GM18867 (cell line): ENCODE measurements around the gene DNER.
"Not testable (repeated sequence)": the region's sequence is repeated elsewhere in the genome, so short reads cannot be mapped to it uniquely, and the experiment has no call there.

ENCODE experiments used
- ATAC-seq: cut with Tn5 transposase; IDR thresholded peaks from one replicate; pipeline ENCODE4 v1.9.1; 2021; ENCODE audit warnings: mild to moderate bottlenecking, moderate library complexity; ENCODE audit not compliant: unreplicated experiment

DNER gene

DNA sequence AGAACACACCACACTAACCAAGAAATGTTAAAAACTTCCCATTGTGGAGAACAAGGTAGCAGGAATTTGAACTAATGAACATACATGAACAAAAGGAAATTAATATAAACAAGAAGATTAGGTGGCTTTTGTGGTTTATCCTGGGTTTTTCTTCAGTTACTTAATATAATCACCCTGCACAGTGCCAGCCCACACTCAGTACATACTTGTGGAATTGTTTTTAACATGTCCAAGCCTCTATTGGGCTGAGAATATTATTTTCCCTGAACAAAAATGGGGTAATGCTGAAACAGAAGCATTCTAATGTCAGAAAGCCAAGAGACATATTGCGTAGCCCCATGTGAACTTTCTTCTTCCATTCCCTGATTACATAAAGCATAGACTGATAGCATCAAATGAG lies 202.8 kb downstream of the DNER start:
- no peak for ATAC-seq

DNA sequence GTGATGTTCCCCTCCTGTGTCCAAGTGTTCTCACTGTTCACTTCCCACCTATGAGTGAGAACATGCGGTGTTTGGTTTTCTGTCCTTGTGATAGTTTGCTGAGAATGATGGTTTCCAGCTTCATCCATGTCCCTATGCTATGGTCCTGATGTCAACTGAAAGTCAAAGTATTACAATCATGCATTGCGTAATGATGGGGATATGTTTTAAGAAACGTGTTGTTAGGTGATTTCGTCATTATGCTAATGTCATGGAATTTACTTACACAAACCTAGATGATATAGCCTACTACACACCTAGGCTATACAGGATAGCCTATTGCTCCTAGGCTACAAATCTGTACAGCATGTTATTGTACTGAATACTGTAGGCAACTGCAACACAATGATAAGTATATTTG lies 207.7 kb downstream of the DNER start:
- ATAC-seq, result not testable (repeated sequence)

DNA sequence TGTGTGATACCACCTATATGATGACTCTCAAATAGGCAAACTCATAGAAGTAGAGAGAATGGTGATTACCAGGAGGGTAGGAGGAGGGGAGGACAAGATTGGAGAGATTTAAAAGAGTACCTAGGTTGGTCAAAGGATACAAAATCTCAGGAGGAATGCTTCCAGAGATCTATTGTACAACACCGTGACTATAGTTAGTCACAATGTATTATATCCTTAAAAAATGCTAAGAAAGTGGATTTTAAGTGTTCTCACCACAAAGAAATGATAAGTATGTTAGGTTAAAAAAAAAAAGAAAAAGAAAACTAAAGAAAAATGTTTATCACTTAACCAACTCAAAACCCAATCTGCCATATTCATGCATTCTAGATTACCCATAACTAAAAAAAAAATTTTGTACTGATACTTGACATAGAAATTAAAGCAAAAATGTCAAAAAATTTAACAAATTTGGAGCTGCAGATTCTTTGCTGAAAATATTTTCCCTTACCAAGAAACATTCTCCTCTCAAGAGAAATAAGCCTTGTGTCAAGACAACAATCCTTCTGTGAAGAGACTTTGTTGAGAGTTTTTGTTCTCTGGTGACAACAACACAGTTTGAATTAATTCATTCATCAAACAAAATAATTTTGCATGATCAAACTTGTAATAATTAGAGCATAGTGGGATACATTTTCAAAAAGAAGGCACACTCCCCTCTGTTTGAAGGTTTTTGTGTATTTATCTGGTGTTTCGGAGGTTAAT lies 213.1 kb downstream of the DNER start:
- ATAC-seq, result no peak

DNA sequence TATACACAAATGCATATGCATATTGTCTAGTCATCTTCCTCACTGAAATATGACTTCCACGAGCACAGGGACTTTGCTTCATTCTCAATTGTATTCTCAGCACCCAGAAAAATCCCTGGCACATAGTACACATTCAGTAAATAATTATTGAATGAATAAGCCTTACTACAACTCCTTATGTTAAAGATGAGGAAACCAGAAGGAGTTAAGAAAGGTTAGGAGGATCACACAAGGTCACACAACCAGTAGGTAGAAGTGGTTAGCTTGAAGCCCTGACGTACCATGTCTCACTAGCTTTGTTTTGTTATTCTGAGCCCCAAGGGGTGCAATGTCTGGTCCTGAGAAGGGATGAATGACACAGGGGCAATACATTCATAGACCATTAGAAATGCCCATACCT lies 222.3 kb downstream of the DNER start:
- ATAC-seq, result no peak

DNA sequence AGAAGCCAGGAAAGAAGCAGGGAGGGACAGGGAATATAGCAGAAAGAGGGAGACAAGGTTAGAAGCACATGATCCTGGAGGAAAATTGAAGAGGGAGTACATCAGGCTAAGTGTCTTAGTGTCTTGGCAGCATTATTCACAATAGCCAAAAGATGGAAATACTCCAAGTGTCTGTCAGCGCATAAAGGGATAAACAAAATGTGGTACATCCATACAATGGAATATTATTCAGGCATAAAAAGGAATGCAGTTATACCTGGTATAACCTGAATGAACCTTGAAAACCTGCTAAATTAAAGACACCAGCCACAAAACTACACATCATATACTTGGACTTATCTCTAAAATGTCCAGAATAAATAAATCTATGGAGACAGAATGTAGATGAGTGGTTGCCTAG lies 224.2 kb downstream of the DNER start:
- no peak for ATAC-seq

DNA sequence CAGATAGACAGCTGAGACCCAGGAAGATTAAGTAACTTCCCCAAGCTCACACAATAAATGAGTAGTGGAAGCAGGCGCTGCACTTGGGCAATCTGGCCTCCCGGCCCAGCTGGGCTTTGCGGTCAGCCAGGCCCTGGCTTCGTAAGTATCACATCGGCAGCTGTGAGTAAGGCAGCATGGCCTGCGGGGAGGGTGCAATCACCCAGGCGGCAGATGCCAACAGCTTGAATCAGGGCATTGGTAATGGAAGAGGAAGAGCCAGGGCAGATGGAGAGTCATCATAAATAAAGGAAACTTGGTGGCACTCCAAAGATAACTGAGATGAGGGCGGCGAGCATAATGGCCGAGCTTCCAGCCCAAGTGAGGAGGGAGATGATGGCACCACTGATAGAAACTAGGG lies 225.3 kb downstream of the DNER start:
- ATAC-seq, result no peak

DNA sequence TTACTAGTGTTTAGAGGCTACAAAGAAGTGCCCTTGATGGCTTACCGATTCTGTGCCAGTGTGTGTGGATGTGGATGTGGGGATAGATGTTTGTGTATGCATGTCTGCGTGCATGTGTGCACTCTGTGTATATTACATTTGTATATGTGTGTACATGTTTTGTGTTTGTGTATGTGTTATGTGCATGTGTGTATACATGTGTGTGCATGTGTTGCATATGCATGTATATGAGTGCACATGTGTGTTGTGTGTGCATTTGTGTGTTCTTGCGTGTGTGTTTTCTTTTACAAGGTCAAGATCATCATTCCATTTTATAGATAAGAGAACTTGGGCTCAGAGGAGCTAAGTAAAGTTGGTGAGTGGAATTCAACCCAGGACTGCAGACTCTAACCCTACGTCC lies 226.1 kb downstream of the DNER start:
- no peak for ATAC-seq

DNA sequence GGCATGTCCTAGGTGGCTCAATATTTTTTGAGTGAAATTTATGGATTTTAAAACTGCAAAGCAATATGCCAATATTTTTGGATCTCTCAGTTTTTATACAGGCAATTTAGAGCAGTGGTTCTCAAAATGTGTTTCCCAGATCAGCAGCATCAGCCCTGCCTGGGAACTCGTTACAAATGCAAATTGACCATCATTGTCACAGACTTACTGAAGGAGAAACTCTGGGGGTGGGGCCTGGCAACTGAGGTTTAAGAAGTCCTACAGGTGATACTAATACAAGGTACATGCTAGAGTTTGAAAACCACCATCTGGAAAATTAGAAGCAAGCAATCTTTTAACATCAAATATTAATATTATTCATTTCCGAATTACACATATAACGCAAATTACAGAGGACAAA lies 227.7 kb downstream of the DNER start:
- ATAC-seq, result no peak

DNA sequence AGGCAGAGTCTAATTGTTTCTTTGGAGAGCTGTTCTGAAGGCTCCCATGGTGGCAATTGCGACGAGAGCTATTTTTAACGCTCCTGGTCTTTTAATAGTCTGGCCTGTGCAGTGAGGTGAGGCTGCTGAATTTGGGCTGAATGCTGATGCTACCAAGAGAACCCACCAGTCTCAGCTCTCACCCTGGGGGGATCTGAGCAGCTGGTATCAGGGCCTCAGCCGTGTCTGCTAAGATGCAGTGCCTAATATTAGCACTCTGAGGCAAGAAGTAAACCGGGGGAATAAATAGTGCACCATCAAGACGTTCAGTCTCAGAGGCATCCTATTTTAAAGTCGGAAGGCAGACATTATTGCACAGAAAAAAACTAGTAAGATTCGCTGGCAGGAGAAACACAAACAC lies 228.5 kb downstream of the DNER start:
- no peak for ATAC-seq

DNA sequence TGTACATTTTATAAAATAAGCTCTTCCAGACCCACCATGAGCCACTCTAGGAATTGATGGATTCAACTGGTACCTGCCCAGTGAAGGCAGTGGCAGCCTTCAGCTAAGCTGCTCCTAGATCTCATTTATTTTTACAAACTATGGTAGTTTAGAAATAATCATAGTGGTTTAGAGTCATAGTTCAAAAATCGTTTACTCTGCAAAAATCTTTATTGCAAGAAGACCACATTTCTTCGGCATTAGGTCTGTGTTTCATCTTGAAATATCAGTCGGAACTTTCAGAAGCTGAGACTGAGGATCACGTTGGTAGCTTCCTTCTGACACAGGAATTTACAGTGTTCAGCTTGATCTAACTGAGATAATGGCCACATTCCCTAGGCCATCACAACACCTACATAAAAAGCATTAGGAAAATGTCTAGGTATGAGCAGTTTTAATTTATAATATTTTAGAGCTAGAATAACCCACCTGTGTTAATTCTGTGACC lies 237.0 kb downstream of the DNER start:
- ATAC-seq, result no peak

DNA sequence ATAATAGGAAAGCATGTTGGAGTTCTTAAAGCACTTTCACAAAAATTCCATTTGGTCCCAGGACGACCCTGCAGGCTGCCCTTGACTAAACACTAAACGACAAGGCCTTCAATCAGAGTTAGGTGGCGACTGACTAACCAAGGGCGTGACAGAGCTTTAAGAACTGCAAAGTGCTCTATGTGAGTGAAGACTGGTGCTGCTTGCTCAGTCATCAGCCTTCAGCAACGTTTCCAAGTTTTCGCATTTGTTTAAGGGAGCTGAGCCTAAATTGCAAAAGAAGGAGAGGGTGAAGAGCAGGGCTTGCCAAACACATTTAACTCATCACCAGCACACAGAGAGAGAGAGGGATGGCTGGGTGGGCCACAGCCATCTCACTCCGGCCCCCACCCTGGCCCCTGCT lies 238.6 kb downstream of the DNER start:
- ATAC-seq, result no peak

DNA sequence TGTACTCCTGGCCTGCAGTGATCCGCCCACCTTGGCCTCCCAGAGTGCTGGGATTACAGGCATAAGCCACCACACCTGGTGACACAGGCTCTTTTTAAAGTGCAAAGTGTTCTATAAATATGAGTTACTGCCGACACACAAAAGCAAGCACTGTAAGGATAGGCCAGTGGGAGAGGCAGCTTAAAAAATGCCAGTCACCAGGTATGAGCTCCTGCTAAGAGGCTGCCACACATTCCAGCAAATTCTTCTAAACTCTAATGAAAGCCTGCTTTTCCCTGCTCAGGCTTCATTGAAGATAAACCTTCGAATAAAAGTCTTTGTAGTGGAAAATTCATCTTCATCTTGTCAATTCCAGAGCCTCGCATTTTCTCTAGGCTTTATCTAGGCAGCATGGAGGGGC lies 240.2 kb downstream of the DNER start:
- ATAC-seq, result no peak

DNA sequence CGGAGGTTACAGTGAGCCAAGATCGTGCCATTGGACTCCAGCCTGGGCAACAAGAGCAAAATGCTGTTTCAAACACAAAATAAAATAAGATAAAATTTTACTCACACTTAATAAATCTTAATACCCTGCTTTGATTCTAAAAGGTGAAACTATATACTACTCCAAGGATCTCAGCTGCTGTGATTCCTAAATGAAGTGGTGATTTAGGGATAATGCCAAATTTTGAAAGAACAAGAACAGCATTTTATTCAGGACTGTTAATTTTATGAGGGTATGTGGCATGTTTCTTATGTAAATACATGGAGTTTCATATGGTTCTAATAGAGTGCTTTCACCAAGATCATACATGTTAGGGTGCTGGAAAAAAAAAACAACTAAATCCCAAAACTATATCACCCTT lies 243.6 kb downstream of the DNER start:
- ATAC-seq, result no peak

DNA sequence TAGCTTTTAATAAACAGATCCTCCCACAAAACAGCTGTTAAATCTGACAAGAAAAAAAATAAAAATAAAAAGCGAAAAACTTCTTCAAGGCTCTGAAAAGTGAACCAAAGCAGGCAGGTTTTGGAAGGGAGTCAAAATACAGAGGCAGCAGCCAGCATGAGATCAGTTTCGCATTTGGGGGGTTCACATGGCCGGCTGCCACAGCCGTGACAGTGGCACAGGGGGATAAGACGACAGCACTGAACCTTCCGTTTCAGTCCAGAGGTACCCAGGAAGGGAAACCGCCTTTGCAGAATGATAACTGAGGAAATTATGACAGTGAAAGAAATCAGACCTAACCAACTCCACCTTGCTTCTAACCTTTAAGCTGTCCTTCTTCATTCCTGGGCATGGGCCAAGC lies 246.6 kb downstream of the DNER start:
- no peak for ATAC-seq

DNA sequence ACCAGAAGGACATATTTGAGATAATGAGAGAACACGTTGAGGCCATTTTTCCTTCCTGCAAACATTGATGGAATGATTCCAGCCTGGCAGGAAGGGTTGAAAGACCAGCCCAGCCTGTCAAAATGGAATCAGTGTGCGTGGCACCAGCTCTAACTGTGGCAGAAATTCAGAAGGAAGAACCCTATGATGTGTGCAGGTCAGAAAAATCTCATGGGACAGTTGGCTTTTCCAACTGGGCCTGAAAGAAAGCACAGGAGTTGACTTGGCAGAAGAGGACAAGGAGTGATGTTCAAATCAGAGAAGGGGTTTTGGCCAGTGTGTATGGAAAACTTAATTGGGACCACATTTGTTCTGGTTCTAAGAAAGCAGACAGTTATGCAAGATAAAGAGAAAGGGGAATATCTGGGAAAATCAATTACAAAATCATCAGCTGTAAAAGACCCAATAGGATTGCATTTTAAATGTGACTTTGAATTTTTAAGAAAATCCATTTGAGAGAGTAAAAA lies 250.5 kb downstream of the DNER start:
- no peak for ATAC-seq

DNA sequence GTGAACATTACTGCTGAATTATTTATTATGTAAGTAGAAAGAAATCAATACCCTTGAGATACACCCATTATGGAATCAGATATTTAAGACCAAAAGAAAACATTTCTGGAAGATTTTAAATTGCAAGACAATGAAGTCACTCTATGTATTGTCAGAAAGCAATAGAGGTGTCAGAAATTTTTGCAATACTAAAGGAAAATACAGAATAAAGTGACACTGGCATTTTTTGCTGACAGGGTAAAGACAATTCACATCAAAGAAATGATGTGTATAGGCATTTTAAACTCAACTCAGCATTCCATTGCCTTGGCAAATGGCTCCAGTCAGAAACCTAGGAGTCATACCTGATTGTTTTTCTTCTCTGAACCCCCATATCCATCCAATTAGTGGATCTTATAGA lies 252.2 kb downstream of the DNER start:
- ATAC-seq, result no peak

DNA sequence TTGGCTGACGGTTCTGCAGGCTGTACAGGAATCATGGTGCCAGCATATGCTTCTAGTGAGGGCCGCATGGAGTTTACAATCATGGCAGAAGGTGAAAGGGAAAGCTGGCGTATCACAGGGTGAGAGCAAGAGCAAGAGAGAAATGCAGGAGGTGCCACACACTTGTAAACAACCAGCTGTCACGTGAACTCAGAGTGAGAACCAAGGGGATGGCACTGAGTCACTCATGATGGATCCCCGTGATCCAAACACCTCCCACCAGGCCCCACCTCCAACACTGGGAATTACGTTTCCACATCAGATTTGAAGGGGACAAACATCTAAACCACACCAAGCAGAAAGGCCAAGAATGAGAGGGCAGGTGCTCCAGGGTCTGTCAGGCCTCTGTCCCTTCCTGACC lies 258.3 kb downstream of the DNER start:
- ATAC-seq, result no peak

DNA sequence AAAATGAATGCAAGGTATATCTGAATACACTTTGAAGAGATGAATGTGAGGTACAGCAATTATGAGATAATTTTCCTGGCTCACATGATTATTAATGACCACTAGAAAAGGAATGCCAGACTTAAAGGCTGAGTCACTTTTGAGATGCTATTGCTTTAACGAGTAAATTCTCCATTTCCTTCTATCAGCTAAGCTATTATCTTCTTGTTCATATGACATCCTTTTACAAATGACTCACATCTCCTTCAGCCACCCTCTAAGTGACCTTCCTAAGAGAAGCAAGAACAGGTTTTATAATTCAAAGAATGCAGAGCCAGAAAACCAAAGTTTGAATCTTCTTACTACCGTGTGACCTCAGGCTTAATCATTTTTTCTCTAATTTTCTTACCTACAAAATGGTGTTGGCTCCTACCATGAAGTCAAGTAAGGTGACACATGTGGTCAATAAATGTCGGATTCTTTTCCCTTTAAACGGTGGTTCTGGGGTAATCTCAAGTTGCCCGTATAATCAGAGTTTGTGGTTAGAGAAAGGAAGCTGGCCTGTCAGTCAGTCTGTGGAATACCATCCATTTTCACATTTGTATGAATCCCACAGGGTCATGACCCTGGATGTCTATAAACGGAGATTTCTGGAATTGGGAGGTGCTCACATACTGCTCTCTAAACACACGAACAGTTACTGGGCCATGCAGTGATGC lies 259.3 kb downstream of the DNER start:
- ATAC-seq, result no peak

DNA sequence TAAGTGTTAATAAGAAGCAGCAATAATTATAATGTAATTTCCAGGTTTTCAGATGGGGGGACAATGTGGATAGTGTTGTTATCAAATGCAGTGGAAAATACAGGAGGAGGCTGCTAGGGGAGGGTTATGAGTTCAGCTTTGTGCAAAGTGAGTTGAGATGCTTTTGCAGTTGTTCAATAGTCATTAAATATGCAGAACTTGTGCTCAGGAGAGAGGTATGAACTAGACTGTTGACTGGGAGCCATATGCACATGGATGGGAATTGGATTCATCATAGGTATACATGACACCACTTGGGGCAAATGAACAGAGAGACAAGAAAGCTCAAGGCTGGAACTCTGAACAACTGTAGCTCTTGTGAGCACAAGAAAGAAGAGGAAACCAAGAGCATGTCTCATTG lies 261.1 kb downstream of the DNER start:
- ATAC-seq, result no peak

DNA sequence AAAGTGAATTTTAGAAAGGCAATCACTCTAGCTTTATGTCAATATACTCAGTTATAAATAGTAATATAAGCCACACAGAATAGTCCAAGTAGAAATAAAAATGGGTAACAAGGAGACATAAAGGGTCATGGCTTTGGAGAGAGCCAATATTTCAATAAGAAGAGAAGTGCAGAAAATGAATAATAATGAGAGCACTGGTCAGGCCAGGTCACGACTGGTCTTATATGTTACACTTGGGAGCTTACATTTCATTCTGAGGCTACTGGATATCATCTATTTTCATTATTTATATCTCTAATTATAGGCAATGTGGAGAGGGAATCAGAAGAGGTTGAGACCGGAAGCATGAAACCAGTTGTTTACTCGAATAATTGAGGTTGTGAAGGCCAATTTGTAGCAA lies 262.5 kb downstream of the DNER start:
- ATAC-seq, result no peak

DNA sequence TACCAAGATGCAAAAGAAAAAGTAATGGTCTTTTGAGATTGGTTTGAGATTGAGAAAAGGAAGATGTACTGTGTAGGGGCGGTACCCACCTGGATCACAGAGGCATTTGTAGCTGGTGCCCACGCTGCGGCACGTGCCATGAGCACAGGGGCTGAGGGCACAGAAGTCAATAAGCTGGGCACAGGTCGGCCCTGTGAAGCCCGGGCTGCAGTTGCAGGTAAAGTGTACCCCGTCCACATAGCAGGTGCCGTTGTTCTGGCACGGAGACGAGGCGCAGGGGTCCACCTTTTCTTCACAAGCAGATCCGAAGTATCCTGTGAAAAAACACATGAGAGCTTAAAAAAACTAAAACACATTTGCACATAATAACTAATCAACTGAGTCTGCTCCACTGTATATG lies 267.1 kb downstream of the DNER start:
- no peak for ATAC-seq

DNA sequence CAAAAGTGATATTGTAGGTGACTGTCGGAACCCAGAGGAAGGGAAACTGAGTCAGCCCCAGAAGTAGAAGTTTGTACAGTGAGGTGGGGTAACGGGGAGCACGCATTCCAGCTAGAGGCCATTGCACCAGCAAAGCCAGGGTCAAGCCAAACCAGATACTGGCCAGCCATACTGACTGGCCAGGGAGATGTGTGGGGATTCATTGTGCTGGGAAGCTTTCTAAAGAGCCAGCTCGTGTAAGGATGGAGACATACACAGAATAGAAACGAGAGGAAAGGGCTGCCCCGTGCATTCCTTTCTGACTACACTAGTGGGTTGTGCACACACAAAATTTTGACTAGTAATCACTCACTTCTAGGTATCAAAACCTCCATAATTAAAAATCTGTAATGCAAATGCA lies 268.0 kb downstream of the DNER start:
- ATAC-seq, result no peak
